C4-2B (cell line): Measurements from ENCODE around the gene MOB3B.

Experiments
- CTCF ChIP-seq: fragments of 450-650 bp; conservative IDR thresholded peaks from 2 replicates; pipeline ENCODE4 v1.5.1; 2017; ENCODE audit warnings: mild to moderate bottlenecking
- ZFX ChIP-seq: fragments of 450-650 bp; IDR thresholded peaks from 2 replicates; pipeline ENCODE4 v1.6.1; 2017

- TF ChIP-seq CTCF = no peak
- TF ChIP-seq ZFX = no peak
These were observed 2.4 kb upstream of the MOB3B start for GRCh38 chr9:27532046-27532445.
